GM21367 (cell line): ENCODE results near the gene FST.

Source experiments
- ATAC-seq: cut with Tn5 transposase; IDR thresholded peaks from one replicate; pipeline ENCODE4 v1.9.1; 2021; ENCODE audit not compliant: unreplicated experiment

Gene FST

DNA sequence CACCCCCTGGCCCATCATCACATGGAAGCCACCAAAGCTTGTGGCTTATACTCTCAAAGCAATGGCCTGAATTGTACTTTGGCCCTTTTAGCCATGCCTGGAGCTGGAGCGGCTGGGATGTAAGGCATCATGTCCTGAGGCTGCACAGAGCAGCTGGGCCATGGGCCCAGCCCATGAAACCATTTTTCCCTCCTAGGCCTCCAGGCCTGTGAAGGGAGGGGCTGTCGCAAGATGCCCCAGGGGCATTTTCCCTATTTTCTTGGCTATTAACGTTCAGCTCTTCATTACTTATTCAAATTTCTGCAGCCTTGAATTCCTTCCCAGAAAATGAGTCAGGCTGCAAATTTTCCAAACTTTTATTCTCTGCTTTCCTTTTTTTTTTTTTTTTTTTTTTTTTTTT lies 27.7 kb downstream of the FST start:
- no peak for ATAC-seq

DNA sequence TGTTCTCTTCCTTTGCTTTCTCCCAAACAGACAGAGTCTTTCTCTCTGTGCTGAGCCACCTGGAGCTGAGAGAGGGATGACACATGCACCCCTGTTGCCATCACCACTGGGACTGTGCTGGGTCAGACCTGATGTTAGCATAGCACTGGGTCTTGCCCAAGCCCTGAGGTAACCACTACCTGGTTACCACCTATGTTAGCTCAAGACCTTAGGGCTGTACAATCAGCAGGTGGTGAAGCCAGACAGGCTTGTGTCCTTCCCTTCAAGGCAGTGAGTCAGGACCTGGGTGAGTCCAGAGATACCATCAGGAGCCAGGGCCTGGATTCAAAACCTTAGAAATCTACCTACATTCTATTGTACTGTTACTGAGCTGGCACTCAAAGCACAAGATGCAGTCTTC lies 32.1 kb downstream of the FST start:
- no peak for ATAC-seq

DNA sequence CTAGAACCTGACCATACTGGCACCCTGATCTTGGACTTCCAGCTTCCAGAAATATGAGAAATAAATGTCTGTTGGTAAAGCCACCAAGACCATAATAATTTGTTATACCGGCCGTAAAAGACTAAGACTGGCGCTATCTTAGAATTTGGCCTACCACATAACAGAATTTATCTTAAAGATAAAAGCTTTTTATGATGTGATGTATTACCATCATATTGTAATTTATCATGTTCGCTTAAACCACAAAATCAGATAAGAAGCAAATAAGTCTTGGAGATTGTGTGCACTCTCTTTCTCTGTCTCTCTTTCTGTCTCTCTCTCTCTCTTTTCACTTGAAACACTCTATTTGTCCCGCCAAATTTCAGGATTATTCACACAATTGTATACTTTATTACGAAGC lies 35.6 kb downstream of the FST start:
- ATAC-seq = no peak

DNA sequence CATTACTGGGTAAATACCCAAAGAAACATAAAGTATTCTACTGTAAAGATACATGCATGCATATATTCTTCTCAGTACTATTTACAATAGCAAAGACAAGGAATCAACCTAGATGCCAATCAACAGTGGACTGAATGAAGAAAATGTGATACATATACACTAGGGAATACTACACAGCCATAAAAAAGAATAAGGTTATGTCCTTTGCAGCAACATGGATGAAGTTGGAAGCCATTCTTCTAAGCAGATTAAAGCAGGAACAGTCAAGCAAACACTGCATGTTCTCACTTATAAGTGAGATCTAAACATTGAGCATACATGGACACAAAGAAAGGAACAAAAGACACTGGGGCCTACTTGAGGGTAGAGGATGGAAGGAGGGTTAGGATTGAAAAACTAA lies 40.4 kb downstream of the FST start:
- ATAC-seq = no peak
